Osteocyte (in vitro differentiated cells): Measurements from ENCODE around the gene MAP3K20. TPM values are rescaled to one million over a fixed set of nuclear protein-coding genes. Genes with fewer than 3 reads are reported as not detected.

Source experiments
- DNase-seq: peaks from one replicate; pipeline ENCODE4 v3.0.0; 2021; ENCODE audit warnings: mixed read lengths; ENCODE audit not compliant: unreplicated experiment; ENCODE audit errors: extremely low spot score
- H3K27ac Mint-ChIP-seq: one replicate; pipeline ENCODE4 v1.8.0; 2021; ENCODE audit warnings: mild to moderate bottlenecking, mixed read lengths; ENCODE audit not compliant: unreplicated experiment
- H3K27me3 Mint-ChIP-seq: one replicate; pipeline ENCODE4 v1.8.0; 2021; ENCODE audit warnings: mixed read lengths; ENCODE audit not compliant: unreplicated experiment
- H3K36me3 Mint-ChIP-seq: one replicate; pipeline ENCODE4 v1.8.0; 2021; ENCODE audit warnings: mixed read lengths; ENCODE audit not compliant: unreplicated experiment
- H3K4me1 Mint-ChIP-seq: one replicate; pipeline ENCODE4 v1.8.0; 2021; ENCODE audit warnings: mixed read lengths; ENCODE audit not compliant: unreplicated experiment
- H3K4me3 Mint-ChIP-seq: one replicate; pipeline ENCODE4 v1.8.0; 2021; ENCODE audit warnings: mild to moderate bottlenecking, moderate library complexity, mixed read lengths; ENCODE audit not compliant: unreplicated experiment
- H3K9me3 Mint-ChIP-seq: one replicate; pipeline ENCODE4 v1.8.0; 2021; ENCODE audit warnings: mixed read lengths; ENCODE audit not compliant: unreplicated experiment
- CTCF ChIP-seq: fragments of 200-600 bp; sonication (generic); IDR thresholded peaks from 2 replicates; pipeline ENCODE4 v1.5.0; 2021; ENCODE audit warnings: antibody characterized with exemption, mild to moderate bottlenecking, moderate library complexity
- total RNA-seq: library from RNA; stranded (reverse); gene quantifications from 2 replicates; pipeline ENCODE4 v1.2.1, GENCODE V29; 2021

MAP3K20 gene
- total RNA-seq, 1 donor from 2014 or later: 57.4 TPM

- TF ChIP-seq CTCF: no peak
- H3K27me3 Mint-ChIP-seq: no peaks in the 10 kb centered on the region
- peaks cover 5% of the 10 kb centered on the region for H3K9me3 Mint-ChIP-seq
- peak overlapping the region; percentile 87 for H3K27ac Mint-ChIP-seq
- H3K4me1 Mint-ChIP-seq: peaks cover 30% of the 10 kb centered on the region
- H3K36me3 Mint-ChIP-seq: peaks cover 6% of the 10 kb centered on the region
- H3K4me3 Mint-ChIP-seq: no peak overlapping the region
- DNase-seq: no peak
Measured at GRCh38 chr2:173106959-173107628, 31.4 kb downstream of the MAP3K20 start.

GRCh38 chr2:173107629-173108022 lies 32.0 kb downstream of the MAP3K20 start:
- Mint-ChIP-seq H3K27me3 (no peaks in the 10 kb centered on the region), H3K4me1 (peaks cover 30% of the 10 kb centered on the region), H3K4me3 (no peak overlapping the region), H3K27ac (peak overlapping the region; percentile 53), H3K36me3 (peaks cover 6% of the 10 kb centered on the region), H3K9me3 (peaks cover 9% of the 10 kb centered on the region)
- no peak for TF ChIP-seq CTCF
- no peak for DNase-seq

- H3K27ac Mint-ChIP-seq: peak overlapping the region; percentile 93
- no peak for DNase-seq
- TF ChIP-seq CTCF: no peak
- H3K4me3 Mint-ChIP-seq: peak overlapping the region; percentile 5
- H3K9me3 Mint-ChIP-seq: peaks cover 22% of the 10 kb centered on the region
- peaks cover 30% of the 10 kb centered on the region for H3K4me1 Mint-ChIP-seq
- peaks cover 6% of the 10 kb centered on the region for H3K36me3 Mint-ChIP-seq
- no peaks in the 10 kb centered on the region for H3K27me3 Mint-ChIP-seq
Measured at GRCh38 chr2:173109253-173110188, 33.9 kb downstream of the MAP3K20 start.

GRCh38 chr2:173117678-173118077 lies 42.0 kb downstream of the MAP3K20 start:
- Mint-ChIP-seq H3K36me3 (peaks cover 10% of the 10 kb centered on the region), H3K27ac (no peak overlapping the region)
- no peak for TF ChIP-seq CTCF

GRCh38 chr2:173118395-173118794 lies 42.7 kb downstream of the MAP3K20 start:
- H3K27ac Mint-ChIP-seq: no peak overlapping the region
- no peak overlapping the region for H3K4me3 Mint-ChIP-seq
- no peak for TF ChIP-seq CTCF
- no peaks in the 10 kb centered on the region for H3K27me3 Mint-ChIP-seq
- H3K9me3 Mint-ChIP-seq: peaks cover 7% of the 10 kb centered on the region
- H3K36me3 Mint-ChIP-seq: peaks cover 10% of the 10 kb centered on the region
- DNase-seq: no peak
- peaks cover 10% of the 10 kb centered on the region for H3K4me1 Mint-ChIP-seq

More at GRCh38 chr2:173117678-173118077, 42.0 kb downstream of the MAP3K20 start:
- no peak overlapping the region for H3K4me3 Mint-ChIP-seq
- no peaks in the 10 kb centered on the region for H3K27me3 Mint-ChIP-seq
- H3K4me1 Mint-ChIP-seq: peaks cover 6% of the 10 kb centered on the region
- no peak for DNase-seq
- peaks cover 13% of the 10 kb centered on the region for H3K9me3 Mint-ChIP-seq
